Muscle layer of colon (tissue), 2 donors: ENCODE data around the gene TRIM41.

Experiments
- H3K27ac ChIP-seq: one replicate; pipeline ENCODE4 v1.7.0; 2013; ENCODE audit warnings: low read depth, mild to moderate bottlenecking, low read length, moderate library complexity
- H3K27me3 ChIP-seq, 2 donors: one replicate each; pipeline ENCODE4 v1.7.0; 2013; ENCODE audit warnings: low read length in 2 of 2, mild to moderate bottlenecking in 2 of 2; ENCODE audit not compliant: insufficient read depth in 2 of 2, control insufficient read depth in 1 of 2
- H3K36me3 ChIP-seq: one replicate; pipeline ENCODE4 v1.7.0; 2013; ENCODE audit warnings: mild to moderate bottlenecking, low read length; ENCODE audit not compliant: insufficient read depth
- H3K4me1 ChIP-seq: one replicate; pipeline ENCODE4 v1.7.0; 2013; ENCODE audit warnings: mild to moderate bottlenecking, low read length; ENCODE audit not compliant: insufficient read depth
- H3K4me3 ChIP-seq, 2 donors: one replicate each; pipeline ENCODE4 v1.7.0; 2013; ENCODE audit warnings: low read length in 2 of 2, low read depth in 1 of 2, mild to moderate bottlenecking in 1 of 2, moderate library complexity in 1 of 2
- H3K9ac ChIP-seq: one replicate; pipeline ENCODE4 v1.7.0; 2013; ENCODE audit warnings: low read length
- H3K9me3 ChIP-seq: one replicate; pipeline ENCODE4 v1.7.0; 2013; ENCODE audit warnings: mild to moderate bottlenecking, low read length
- donor health status: abdominal sarcoma.
- donor health status: Adenocarcinoma of cecum.

Gene TRIM41

GRCh38 chr5:181229996-181230395, 6.9 kb downstream of the TRIM41 start:
- Histone ChIP-seq H3K36me3 (peaks cover 38% of the 10 kb centered on the region), H3K9ac (no peak overlapping the region), H3K9me3 (no peaks in the 10 kb centered on the region), H3K4me1 (peaks cover 3% of the 10 kb centered on the region), H3K4me3 (no peak overlapping the region), H3K27me3 (no peaks in the 10 kb centered on the region), H3K27ac (no peak overlapping the region)

DNA sequence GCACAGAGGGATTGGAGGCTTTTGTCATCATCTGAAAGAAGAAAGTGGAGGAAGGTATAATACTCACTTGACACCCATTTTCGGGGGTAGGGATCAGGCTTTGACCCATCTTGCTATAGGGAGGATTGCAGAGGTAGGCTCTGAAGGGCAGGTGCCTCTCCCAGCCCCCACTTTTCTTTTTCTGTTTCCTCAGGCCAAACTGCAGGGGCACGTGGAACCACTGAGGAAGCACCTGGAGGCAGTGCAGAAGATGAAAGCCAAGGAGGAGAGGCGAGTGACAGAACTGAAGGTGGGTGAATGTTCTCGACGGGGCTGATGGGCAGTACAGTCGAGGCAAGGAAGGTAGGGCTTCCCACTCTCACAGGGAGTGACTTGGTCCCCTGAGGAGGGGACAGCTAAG, 7.5 kb downstream of the TRIM41 start:
- no peaks in the 10 kb centered on the region for H3K4me1 ChIP-seq
- no peaks in the 10 kb centered on the region for H3K9me3 ChIP-seq
- no peak overlapping the region for H3K27ac ChIP-seq
- H3K36me3 ChIP-seq: peaks cover 43% of the 10 kb centered on the region
- no peaks in the 10 kb centered on the region for H3K27me3 ChIP-seq
- H3K4me3 ChIP-seq: no peak overlapping the region
- no peak overlapping the region for H3K9ac ChIP-seq

DNA sequence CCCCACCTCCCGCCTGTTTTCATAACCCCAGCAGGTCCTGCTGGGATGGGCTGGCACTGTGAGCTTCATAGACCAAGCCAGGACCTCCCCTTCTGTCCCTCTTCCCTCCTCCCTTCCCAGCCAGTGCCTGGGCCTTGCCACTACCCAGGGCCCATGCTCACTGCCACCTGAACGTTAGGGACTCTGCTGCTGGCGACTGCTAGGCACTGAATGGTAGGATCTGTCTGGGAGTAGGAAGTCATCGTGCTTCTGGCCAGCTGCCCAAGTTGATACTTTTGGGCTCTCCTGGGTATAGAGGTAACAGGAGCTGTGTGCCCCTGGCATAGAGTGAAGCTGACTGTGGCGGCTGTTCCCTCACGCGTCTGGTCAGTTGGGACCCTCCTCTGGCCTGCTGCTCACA, 8.4 kb downstream of the TRIM41 start:
- H3K36me3 ChIP-seq: peaks cover 52% of the 10 kb centered on the region
- H3K9me3 ChIP-seq: no peaks in the 10 kb centered on the region

GRCh38 chr5:181232593-181232992, 9.5 kb downstream of the TRIM41 start:
- Histone ChIP-seq H3K27me3 (no peaks in the 10 kb centered on the region), H3K27ac (no peak overlapping the region), H3K9me3 (no peaks in the 10 kb centered on the region), H3K36me3 (peaks cover 64% of the 10 kb centered on the region), H3K4me1 (no peaks in the 10 kb centered on the region), H3K4me3 (no peak overlapping the region), H3K9ac (no peak overlapping the region)

More for the DNA sequence above, 8.4 kb downstream of the TRIM41 start:
- Histone ChIP-seq H3K27ac (no peak overlapping the region), H3K4me1 (no peaks in the 10 kb centered on the region), H3K9ac (no peak overlapping the region), H3K27me3 (no peaks in the 10 kb centered on the region), H3K4me3 (no peak overlapping the region)

DNA sequence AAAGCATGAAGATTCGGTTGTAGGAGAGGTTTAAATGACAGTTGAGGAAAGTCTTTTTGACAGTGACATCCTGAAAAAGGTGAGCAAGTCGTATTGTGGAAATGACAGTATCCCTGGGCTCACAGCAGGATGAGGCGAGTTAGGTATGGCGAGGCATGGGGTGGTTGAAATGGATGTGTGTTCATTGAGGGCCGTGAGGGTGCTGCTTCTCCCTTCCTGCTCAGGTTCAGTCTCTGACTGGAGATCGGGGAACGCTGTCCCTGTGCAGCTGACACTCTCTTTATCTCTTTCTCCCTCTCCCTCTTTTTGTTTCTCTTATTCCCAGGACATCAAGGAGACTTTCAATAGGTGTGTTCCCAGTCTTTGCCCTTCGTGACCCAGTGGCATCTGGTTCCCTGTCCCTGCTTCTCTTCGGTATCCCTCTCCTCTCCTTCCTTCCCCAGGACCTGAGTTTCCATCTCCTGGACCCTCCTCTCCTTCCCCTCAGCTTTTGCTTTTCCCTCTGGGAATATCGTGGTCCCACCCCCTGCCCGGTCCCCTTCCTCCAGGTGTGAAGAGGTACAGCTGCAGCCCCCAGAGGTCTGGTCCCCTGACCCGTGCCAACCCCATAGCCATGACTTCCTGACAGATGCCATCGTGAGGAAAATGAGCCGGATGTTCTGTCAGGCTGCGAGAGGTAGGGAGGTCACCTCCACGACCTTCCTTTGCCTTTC, 10.2 kb downstream of the TRIM41 start:
- H3K27me3 ChIP-seq: no peaks in the 10 kb centered on the region
- H3K36me3 ChIP-seq: peaks cover 70% of the 10 kb centered on the region
- no peak overlapping the region for H3K9ac ChIP-seq
- H3K4me1 ChIP-seq: no peaks in the 10 kb centered on the region
- no peak overlapping the region for H3K4me3 ChIP-seq
- no peak overlapping the region for H3K27ac ChIP-seq
- no peaks in the 10 kb centered on the region for H3K9me3 ChIP-seq

- Histone ChIP-seq H3K27me3 (no peaks in the 10 kb centered on the region), H3K9me3 (no peaks in the 10 kb centered on the region), H3K4me3 (no peak overlapping the region), H3K9ac (no peak overlapping the region), H3K36me3 (peaks cover 77% of the 10 kb centered on the region), H3K27ac (no peak overlapping the region), H3K4me1 (no peaks in the 10 kb centered on the region)
These were observed 10.8 kb downstream of the TRIM41 start for GRCh38 chr5:181233801-181234454.

DNA sequence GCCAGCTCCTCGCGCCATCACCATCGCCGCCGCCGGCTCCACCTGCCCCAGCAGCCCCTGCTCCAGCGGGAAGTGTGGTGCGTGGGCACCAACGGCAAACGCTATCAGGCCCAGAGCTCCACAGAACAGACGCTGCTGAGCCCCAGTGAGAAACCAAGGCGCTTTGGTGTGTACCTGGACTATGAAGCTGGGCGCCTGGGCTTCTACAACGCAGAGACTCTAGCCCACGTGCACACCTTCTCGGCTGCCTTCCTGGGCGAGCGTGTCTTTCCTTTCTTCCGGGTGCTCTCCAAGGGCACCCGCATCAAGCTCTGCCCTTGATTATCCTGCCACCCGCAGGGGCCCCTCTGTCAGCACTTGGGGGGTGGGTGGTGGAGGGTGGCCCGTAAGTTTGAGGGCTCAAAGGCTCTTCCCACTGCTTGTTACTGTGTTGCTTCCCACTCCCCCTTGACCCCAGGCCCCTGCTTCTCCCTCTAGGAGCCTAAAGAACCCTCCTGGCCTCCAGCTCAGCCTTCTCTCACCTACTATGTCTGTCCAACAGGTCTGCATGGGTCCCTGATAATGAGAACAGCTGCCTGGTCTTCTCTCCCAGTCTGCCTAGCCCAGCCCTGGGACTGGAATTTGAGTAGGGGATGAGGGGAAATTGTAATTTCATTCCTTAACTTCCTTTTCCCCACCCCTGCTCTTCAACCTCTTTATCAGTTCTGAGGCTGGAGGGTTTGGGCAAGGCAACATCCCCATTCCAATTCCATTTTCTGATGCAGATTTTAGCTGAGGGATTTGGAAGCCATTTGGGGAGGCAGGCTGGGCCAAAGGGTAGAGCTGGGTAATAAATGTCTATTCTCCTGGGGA, 11.6 kb downstream of the TRIM41 start:
- no peaks in the 10 kb centered on the region for H3K27me3 ChIP-seq
- no peaks in the 10 kb centered on the region for H3K4me1 ChIP-seq
- H3K36me3 ChIP-seq: peaks cover 85% of the 10 kb centered on the region
- H3K27ac ChIP-seq: no peak overlapping the region
- H3K9ac ChIP-seq: no peak overlapping the region
- H3K9me3 ChIP-seq: no peaks in the 10 kb centered on the region
- no peak overlapping the region for H3K4me3 ChIP-seq

- Histone ChIP-seq H3K27ac (no peak overlapping the region), H3K4me3 (no peak overlapping the region), H3K9me3 (no peaks in the 10 kb centered on the region), H3K27me3 (no peaks in the 10 kb centered on the region), H3K9ac (no peak overlapping the region), H3K4me1 (no peaks in the 10 kb centered on the region), H3K36me3 (peaks cover 86% of the 10 kb centered on the region)
These were observed 12.2 kb downstream of the TRIM41 start for GRCh38 chr5:181235323-181235688.

GRCh38 chr5:181235689-181236366, 12.7 kb downstream of the TRIM41 start:
- Histone ChIP-seq H3K9ac (no peak overlapping the region), H3K9me3 (no peaks in the 10 kb centered on the region), H3K27me3 (no peaks in the 10 kb centered on the region), H3K36me3 (peaks cover 86% of the 10 kb centered on the region), H3K4me3 (no peak overlapping the region), H3K4me1 (no peaks in the 10 kb centered on the region), H3K27ac (no peak overlapping the region)

DNA sequence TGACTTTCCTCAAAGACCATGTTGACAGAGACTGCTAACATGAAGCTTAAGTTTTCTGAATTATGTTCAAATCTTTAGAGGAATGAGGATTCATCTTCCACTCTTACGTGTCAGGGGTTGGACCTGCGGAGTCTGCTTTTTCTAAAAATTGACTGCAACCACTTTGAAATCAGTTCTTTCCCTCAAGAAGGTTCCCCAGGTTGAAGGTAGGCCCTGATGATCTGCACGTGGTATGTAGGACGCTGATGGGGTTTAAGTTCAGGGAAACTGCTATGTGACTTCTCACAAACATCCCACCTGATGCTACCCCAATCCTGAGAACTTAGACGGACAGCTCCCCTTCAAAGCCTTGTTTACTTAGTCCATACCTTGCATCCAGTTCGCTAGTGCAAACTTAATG, 13.4 kb downstream of the TRIM41 start:
- no peak overlapping the region for H3K27ac ChIP-seq
- H3K4me3 ChIP-seq: no peak overlapping the region
- no peaks in the 10 kb centered on the region for H3K9me3 ChIP-seq
- peaks cover 86% of the 10 kb centered on the region for H3K36me3 ChIP-seq
- peaks cover 4% of the 10 kb centered on the region for H3K4me1 ChIP-seq
- no peaks in the 10 kb centered on the region for H3K27me3 ChIP-seq
- no peak overlapping the region for H3K9ac ChIP-seq

DNA sequence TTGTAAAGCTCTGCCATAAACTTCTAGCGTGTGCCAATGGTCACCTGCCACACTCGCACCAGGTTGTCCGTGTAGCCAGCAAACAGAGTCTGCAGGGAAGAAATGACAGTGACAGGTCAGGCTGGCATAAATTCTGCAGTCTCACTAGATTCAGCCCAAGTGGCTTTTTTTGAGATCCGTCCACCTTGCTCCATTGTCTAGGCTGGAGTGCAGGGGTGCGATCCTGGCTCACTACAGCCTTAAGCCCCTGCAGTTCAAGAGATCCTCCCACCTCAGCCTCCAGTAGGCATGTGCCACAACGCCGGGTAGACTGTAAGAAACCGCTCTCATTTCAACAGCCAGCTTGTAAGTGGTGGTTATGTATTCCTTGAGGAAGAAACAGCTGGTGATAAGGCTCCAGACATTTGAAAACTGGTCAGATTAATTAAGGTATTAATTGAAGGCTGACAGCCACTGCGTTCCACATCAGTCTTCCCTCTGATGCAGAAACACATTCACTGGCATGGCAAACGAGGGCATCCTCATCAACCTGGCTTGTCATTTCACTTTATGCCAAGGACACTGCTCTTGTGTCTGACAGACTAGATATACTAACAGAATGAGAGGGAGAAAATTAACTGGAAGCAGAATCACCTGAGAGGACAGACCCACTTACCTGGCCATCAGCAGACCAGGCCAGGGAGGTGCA, 14.0 kb downstream of the TRIM41 start:
- Histone ChIP-seq H3K9ac (no peak overlapping the region), H3K4me3 (no peak overlapping the region), H3K27me3 (no peaks in the 10 kb centered on the region), H3K27ac (no peak overlapping the region), H3K9me3 (no peaks in the 10 kb centered on the region), H3K4me1 (peaks cover 10% of the 10 kb centered on the region), H3K36me3 (peaks cover 86% of the 10 kb centered on the region)
